Thoracic aorta (tissue), 2 donors: ENCODE results near the gene RBBP8NL. TPM values are rescaled to one million over a fixed set of nuclear protein-coding genes. Genes with fewer than 3 reads are reported as not detected.

ENCODE experiments used
- ATAC-seq: fragments of 150-250 bp; one replicate; pipeline ENCODE4 v1.8.0; 2017; ENCODE audit warnings: low read depth; ENCODE audit not compliant: insufficient number of reproducible peaks, low FRiP score
- DNase-seq: peaks from one replicate; pipeline ENCODE4 v3.0.0-alpha.2; 2020; ENCODE audit warnings: low spot score
- H3K27ac ChIP-seq, 2 donors: fragments of 200-600 bp; sonication (generic); 1 replicate in 1 of 2; 2 replicates in 1 of 2; pipeline ENCODE4 v1.5.1; 2016; ENCODE audit warnings: mild to moderate bottlenecking in 2 of 2, moderate library complexity in 2 of 2
- H3K27me3 ChIP-seq: fragments of 200-600 bp; sonication (generic); replicated peaks from 2 replicates; pipeline ENCODE4 v1.6.0; 2016; ENCODE audit warnings: mild to moderate bottlenecking; ENCODE audit not compliant: insufficient read depth
- H3K36me3 ChIP-seq: fragments of 200-600 bp; sonication (generic); one replicate; pipeline ENCODE4 v1.5.1; 2016
- H3K4me1 ChIP-seq, 2 donors: fragments of 200-600 bp; sonication (generic); 1 replicate in 1 of 2; 2 replicates in 1 of 2; pipeline versions ENCODE4 v1.5.1 to v1.6.0; 2016; ENCODE audit warnings: low read depth in 2 of 2, mild to moderate bottlenecking in 1 of 2; ENCODE audit not compliant: control insufficient read depth in 1 of 2
- H3K4me3 ChIP-seq: fragments of 200-600 bp; sonication (generic); 2 replicates; pipeline ENCODE4 v1.5.1; 2016; ENCODE audit warnings: mild to moderate bottlenecking
- H3K9me3 ChIP-seq: fragments of 200-600 bp; sonication (generic); 2 replicates; pipeline ENCODE4 v1.5.1; 2016
- CTCF ChIP-seq: fragments of 200-600 bp; sonication (generic); IDR thresholded peaks from one replicate; pipeline ENCODE4 v1.5.1; 2019; ENCODE audit warnings: antibody characterized with exemption
- total RNA-seq, 2 donors: library from RNA; depleted of rRNA; stranded (reverse); fragments of >200 nt; gene quantifications; one replicate each; pipeline versions ENCODE4 v1.1.0 to v1.2.3, GENCODE V29; 2016

Gene RBBP8NL
- total RNA-seq, 2 donors from 2014 or later: not detected

DNA sequence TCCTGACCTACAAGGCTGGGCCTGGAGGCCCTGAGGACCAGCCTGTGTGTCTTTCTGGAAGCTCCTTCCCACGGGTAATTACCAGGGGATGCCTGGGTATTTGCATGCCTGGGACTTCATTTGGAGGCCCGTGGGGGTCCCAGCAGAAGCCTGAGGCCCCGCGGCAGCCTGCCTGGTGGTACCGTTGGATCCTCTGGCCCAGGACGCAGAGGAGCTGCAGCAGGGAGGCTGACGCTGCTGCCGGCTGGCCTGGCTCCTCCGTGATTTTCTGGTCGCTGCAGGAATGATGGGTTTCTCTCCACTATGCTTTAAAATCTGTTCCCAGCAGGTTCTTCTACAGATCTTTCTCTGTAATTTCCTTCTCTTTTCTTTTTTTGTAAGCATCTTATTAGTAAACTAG is 26.8 kb downstream of the RBBP8NL start:
- H3K36me3 ChIP-seq: no peaks in the 10 kb centered on the region
- ATAC-seq: no peak
- TF ChIP-seq CTCF: no peak
- H3K4me3 ChIP-seq: no peak overlapping the region
- H3K27me3 ChIP-seq: no peaks in the 10 kb centered on the region
- no peak for DNase-seq
- no peak overlapping the region for H3K27ac ChIP-seq
- H3K9me3 ChIP-seq: no peaks in the 10 kb centered on the region
- H3K4me1 ChIP-seq: peaks cover 2 to 7% of the 10 kb centered on the region in 2 donors

- DNase-seq (no peak), ATAC-seq (no peak)
- TF ChIP-seq CTCF: no peak
- no peak overlapping the region for H3K27ac ChIP-seq
- no peaks in the 10 kb centered on the region for H3K36me3 ChIP-seq
- H3K9me3 ChIP-seq: no peaks in the 10 kb centered on the region
- no peaks in the 10 kb centered on the region for H3K27me3 ChIP-seq
- H3K4me1 ChIP-seq: peaks cover 0 to 2% of the 10 kb centered on the region in 2 donors
- no peak overlapping the region for H3K4me3 ChIP-seq
Measured at GRCh38 chr20:62400021-62400420, 27.3 kb downstream of the RBBP8NL start.

DNA sequence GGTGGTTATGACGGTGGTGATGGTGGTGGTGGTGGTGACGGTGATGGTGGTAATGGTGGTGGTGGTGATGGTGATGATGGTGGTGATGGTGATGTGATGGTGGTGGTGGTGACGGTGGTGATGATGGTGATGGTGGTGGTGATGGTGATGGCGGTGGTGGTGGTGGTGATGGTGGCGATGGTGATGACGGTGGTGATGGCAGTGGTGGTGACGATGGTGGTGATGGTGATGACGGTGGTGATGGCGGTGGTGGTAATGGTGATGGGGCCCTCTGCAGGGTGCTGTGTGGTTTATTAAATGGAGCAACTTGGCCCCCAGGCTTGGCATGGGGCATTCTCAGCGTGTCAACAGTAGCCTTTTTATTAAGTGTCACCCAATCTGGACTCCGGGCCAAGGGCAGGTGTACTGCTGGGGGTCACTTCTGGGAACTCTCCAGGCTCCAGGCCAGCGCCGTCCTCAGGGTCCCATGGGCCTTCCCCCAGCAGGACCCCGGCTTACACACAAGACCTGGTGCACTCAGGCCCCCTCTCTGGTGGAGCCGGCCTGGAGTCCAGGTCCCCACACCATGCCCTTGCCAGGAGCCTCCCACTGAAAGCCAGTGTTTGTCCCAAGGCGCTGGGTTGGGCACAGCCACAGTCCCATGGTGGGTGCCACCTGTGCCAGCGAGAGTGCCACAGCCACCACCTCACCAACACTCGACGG is 29.1 kb downstream of the RBBP8NL start:
- TF ChIP-seq CTCF: no peak
- H3K36me3 ChIP-seq: no peaks in the 10 kb centered on the region
- no peaks in the 10 kb centered on the region for H3K4me1 ChIP-seq
- ATAC-seq: no peak
- no peak for DNase-seq
- H3K27me3 ChIP-seq: no peaks in the 10 kb centered on the region
- H3K9me3 ChIP-seq: no peaks in the 10 kb centered on the region
- H3K27ac ChIP-seq: no peak overlapping the region
- H3K4me3 ChIP-seq: no peak overlapping the region

DNA sequence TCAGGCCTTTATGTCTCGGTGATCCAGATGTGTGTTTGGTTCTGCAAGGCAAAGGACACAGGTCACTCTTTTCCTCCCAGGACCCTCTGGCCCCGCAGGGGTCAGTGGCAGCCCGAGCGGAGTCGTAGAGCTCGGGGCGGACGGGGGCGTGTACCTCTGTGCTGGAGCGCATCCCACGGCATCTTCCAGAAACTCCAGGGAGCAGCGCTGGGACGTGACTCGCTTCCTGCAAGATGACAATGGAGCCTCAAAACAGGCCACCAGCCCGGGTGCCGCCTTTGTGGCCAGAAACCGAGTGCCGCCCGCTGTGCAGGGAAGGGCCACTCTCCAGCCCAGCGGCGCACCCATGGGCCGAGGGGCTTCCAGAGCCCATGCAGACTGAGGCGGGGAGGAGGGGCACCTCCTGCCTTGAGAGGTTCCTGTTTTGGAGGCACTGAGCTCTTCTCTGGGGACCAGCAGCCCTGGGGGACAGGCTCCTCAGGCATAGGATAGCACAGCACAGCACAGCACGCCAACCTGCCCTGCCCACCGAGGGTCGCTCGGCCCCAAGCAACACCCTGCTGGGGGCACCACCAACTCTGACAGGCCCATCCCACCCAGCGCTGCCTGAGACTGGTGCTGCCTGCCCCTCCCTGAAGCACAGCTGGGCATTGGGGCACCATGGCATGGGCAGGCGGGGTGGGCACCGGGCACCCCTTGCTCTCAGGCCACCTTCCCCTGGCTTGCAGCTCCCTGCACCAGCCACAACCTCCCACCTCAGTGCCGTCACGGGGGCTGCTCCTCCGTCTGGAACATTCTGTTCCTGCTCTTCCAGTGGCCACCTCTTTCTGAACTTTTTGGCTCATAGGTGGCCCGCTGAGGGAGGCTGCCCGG is 30.7 kb downstream of the RBBP8NL start:
- DNase-seq: no peak
- Histone ChIP-seq H3K36me3 (peaks cover 4% of the 10 kb centered on the region), H3K9me3 (no peaks in the 10 kb centered on the region), H3K4me1 (no peaks in the 10 kb centered on the region), H3K27me3 (no peaks in the 10 kb centered on the region), H3K4me3 (no peak overlapping the region), H3K27ac (no peak overlapping the region)
- ATAC-seq: no peak
- TF ChIP-seq CTCF: no peak
